Peyer's patch (tissue), 4 donors: ENCODE measurements around the gene ANKH.

ENCODE experiments used
- POLR2A ChIP-seq, 2 donors: fragments of 450-650 bp; IDR thresholded peaks; one replicate each; pipeline ENCODE4 v1.5.1; 2017; ENCODE audit warnings: antibody characterized with exemption in 2 of 2, mild to moderate bottlenecking in 2 of 2, moderate library complexity in 2 of 2
- TF ChIP-seq, protein P1 (sequence below), 6 experiments: fragments of 450-650 bp in 4 of 6; fragments of 200-600 bp in 2 of 6; sonication (generic) in 1 of 6; IDR thresholded peaks; one replicate each; pipeline ENCODE4 v1.5.1; 2017 to 2019; ENCODE audit warnings: antibody characterized with exemption in 6 of 6, mild to moderate bottlenecking in 3 of 6, moderate library complexity in 1 of 6

DNA sequence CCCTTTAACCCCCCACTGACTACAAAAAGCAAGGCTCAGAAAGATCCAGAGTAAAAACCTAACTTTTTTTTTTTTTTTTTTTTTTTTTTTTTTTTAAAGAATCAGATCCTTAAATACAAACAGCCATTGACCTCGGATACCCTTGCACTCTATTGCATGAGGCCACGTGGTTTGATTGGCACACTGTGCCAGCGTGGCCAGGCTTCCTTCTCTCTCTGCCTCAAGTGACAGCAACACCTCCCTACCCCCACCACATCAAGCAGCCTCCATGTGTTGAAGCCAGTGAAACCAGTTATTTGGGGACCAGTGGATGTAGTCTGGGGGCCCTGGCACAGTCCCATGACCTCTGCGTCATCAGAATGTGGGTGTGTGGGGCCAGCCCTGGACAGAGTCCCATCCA is 135.6 kb downstream of the ANKH start:
- TF ChIP-seq, protein P1, sequence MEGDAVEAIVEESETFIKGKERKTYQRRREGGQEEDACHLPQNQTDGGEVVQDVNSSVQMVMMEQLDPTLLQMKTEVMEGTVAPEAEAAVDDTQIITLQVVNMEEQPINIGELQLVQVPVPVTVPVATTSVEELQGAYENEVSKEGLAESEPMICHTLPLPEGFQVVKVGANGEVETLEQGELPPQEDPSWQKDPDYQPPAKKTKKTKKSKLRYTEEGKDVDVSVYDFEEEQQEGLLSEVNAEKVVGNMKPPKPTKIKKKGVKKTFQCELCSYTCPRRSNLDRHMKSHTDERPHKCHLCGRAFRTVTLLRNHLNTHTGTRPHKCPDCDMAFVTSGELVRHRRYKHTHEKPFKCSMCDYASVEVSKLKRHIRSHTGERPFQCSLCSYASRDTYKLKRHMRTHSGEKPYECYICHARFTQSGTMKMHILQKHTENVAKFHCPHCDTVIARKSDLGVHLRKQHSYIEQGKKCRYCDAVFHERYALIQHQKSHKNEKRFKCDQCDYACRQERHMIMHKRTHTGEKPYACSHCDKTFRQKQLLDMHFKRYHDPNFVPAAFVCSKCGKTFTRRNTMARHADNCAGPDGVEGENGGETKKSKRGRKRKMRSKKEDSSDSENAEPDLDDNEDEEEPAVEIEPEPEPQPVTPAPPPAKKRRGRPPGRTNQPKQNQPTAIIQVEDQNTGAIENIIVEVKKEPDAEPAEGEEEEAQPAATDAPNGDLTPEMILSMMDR (IDR thresholded peaks at IDR 0.05) = no peak
- TF ChIP-seq POLR2A (IDR thresholded peaks at IDR 0.05) = no peak
